Stimulated activated CD8-positive, alpha-beta memory T cell treated with anti-CD3 and anti-CD28 coated beads, Interleukin-12 subunit alpha, Interleukin-12 subunit beta, amount 100 ng/mL, for 1 hour (primary cell): Measurements from ENCODE around the gene ETFB.

Experiments
- DNase-seq: peaks from one replicate; pipeline ENCODE4 v3.0.0-alpha.2; 2020; ENCODE audit warnings: low read depth

ETFB gene

GRCh38 chr19:51327066-51328001 is 38.9 kb downstream of the ETFB start:
- DNase-seq, result no peak

- no peak for DNase-seq
Measured at GRCh38 chr19:51326216-51327065, 39.7 kb downstream of the ETFB start.

GRCh38 chr19:51325161-51325976 is 40.8 kb downstream of the ETFB start:
- DNase-seq, result no peak

- DNase-seq, result no peak
Measured at GRCh38 chr19:51324167-51324481, 42.1 kb downstream of the ETFB start.

GRCh38 chr19:51323481-51324166 is 42.6 kb downstream of the ETFB start:
- DNase-seq, result no peak

GRCh38 chr19:51321799-51322198 is 44.4 kb downstream of the ETFB start:
- no peak for DNase-seq

- DNase-seq, result no peak
Measured at GRCh38 chr19:51320280-51320657, 45.9 kb downstream of the ETFB start.

- no peak for DNase-seq
Measured at GRCh38 chr19:51319649-51320279, 46.4 kb downstream of the ETFB start.

- no peak for DNase-seq
Measured at GRCh38 chr19:51318687-51319648, 47.2 kb downstream of the ETFB start.

GRCh38 chr19:51317968-51318367 is 48.2 kb downstream of the ETFB start:
- no peak for DNase-seq

GRCh38 chr19:51317376-51317775 is 48.8 kb downstream of the ETFB start:
- no peak for DNase-seq

GRCh38 chr19:51316688-51317087 is 49.5 kb downstream of the ETFB start:
- DNase-seq, result no peak

- DNase-seq, result no peak
Measured at GRCh38 chr19:51311351-51312257, 54.6 kb downstream of the ETFB start, which contains the start of gene IGLON5. IGLON5 (plus strand) TSS chr19:51311644; CDS start chr19:51311848, 204 bp downstream.

GRCh38 chr19:51305479-51305878 is 60.7 kb downstream of the ETFB start:
- DNase-seq, result no peak

- no peak for DNase-seq
Measured at GRCh38 chr19:51301266-51301665, 64.9 kb downstream of the ETFB start.

- no peak for DNase-seq
Measured at GRCh38 chr19:51297406-51297805, 68.8 kb downstream of the ETFB start.

GRCh38 chr19:51296336-51297093 is 69.7 kb downstream of the ETFB start:
- no peak for DNase-seq
